OCI-LY3 (cell line): ENCODE data around the gene THTPA.

ENCODE experiments used
- H2AFZ ChIP-seq: fragments of 200-600, 300-600 bp; shearing (Covaris generic); 2 replicates; pipeline ENCODE4 v1.6.0; 2014; ENCODE audit warnings: antibody characterized with exemption, low read depth, low read length
- H3K27ac ChIP-seq: fragments of 200-600, 300-600 bp; sonication (generic); 2 replicates; pipeline ENCODE4 v1.5.1; 2014; ENCODE audit warnings: mild to moderate bottlenecking, low read length, moderate library complexity, mixed read lengths
- H3K27me3 ChIP-seq: fragments of 200-600, 300-600 bp; sonication (generic); 2 replicates; pipeline ENCODE4 v1.6.1; 2014; ENCODE audit warnings: low read depth, low read length, mixed read lengths
- H3K36me3 ChIP-seq: fragments of 200-600, 300-600 bp; sonication (generic); replicated peaks from 2 replicates; pipeline ENCODE3; 2014; ENCODE audit warnings: low read depth, low read length, mixed read lengths
- H3K4me1 ChIP-seq: fragments of 300-600, 200-600 bp; sonication (generic); 2 replicates; pipeline ENCODE4 v1.6.1; 2014; ENCODE audit warnings: low read length, mixed read lengths
- H3K4me2 ChIP-seq: fragments of 200-600, 300-600 bp; sonication (generic); 2 replicates; pipeline ENCODE4 v1.6.1; 2014; ENCODE audit warnings: low read length, mixed read lengths
- H3K4me3 ChIP-seq: fragments of 300-600, 200-600 bp; sonication (generic); 2 replicates; pipeline ENCODE4 v1.5.1; 2014; ENCODE audit warnings: antibody characterized with exemption, mild to moderate bottlenecking, low read length, moderate library complexity
- H3K79me2 ChIP-seq: fragments of 300-600, 200-600 bp; shearing (Covaris generic); 2 replicates; pipeline ENCODE4 v1.6.1; 2014; ENCODE audit warnings: mild to moderate bottlenecking, low read length, mixed read lengths
- H3K9ac ChIP-seq: fragments of 300-600, 200-600 bp; shearing (Covaris generic); 2 replicates; pipeline ENCODE4 v1.6.0; 2014; ENCODE audit warnings: mild to moderate bottlenecking, low read length, moderate library complexity
- H3K9me3 ChIP-seq: fragments of 200-600, 300-600 bp; shearing (Covaris generic); 2 replicates; pipeline ENCODE4 v1.6.1; 2014; ENCODE audit warnings: low read length, mixed read lengths; ENCODE audit not compliant: insufficient read depth
- H4K20me1 ChIP-seq: fragments of 200-600, 300-600 bp; sonication (generic); 2 replicates; pipeline ENCODE4 v1.6.1; 2016; ENCODE audit warnings: low read length, mixed read lengths; ENCODE audit not compliant: insufficient read depth
- EZH2phosphoT487 ChIP-seq: fragments of 200-600 bp; shearing (Covaris generic); IDR thresholded peaks from 2 replicates; pipeline ENCODE4 v1.6.1; 2018; ENCODE audit warnings: antibody characterized with exemption, mixed run types, low read depth
- TF ChIP-seq, protein P1 (sequence below): fragments of 200-600, 300-600 bp; sonication (generic); IDR thresholded peaks from 2 replicates; pipeline ENCODE4 v1.5.1; 2014; ENCODE audit warnings: antibody characterized with exemption, low read length, low read depth

The THTPA gene

GRCh38 chr14:23520899-23521533 lies 35.1 kb upstream of the THTPA start:
- no peaks in the 10 kb centered on the region for H4K20me1 ChIP-seq
- no peaks in the 10 kb centered on the region for H3K36me3 ChIP-seq
- no peaks in the 10 kb centered on the region for H3K27me3 ChIP-seq
- no peaks in the 10 kb centered on the region for H3K79me2 ChIP-seq
- no peak overlapping the region for H3K27ac ChIP-seq
- H3K9me3 ChIP-seq = no peaks in the 10 kb centered on the region
- no peak for TF ChIP-seq EZH2phosphoT487
- TF ChIP-seq, protein P1, sequence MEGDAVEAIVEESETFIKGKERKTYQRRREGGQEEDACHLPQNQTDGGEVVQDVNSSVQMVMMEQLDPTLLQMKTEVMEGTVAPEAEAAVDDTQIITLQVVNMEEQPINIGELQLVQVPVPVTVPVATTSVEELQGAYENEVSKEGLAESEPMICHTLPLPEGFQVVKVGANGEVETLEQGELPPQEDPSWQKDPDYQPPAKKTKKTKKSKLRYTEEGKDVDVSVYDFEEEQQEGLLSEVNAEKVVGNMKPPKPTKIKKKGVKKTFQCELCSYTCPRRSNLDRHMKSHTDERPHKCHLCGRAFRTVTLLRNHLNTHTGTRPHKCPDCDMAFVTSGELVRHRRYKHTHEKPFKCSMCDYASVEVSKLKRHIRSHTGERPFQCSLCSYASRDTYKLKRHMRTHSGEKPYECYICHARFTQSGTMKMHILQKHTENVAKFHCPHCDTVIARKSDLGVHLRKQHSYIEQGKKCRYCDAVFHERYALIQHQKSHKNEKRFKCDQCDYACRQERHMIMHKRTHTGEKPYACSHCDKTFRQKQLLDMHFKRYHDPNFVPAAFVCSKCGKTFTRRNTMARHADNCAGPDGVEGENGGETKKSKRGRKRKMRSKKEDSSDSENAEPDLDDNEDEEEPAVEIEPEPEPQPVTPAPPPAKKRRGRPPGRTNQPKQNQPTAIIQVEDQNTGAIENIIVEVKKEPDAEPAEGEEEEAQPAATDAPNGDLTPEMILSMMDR = no peak
- H3K4me1 ChIP-seq = no peaks in the 10 kb centered on the region
- no peak overlapping the region for H3K4me3 ChIP-seq
- H2AFZ ChIP-seq = no peak overlapping the region
- no peak overlapping the region for H3K9ac ChIP-seq
- H3K4me2 ChIP-seq = no peak overlapping the region

DNA sequence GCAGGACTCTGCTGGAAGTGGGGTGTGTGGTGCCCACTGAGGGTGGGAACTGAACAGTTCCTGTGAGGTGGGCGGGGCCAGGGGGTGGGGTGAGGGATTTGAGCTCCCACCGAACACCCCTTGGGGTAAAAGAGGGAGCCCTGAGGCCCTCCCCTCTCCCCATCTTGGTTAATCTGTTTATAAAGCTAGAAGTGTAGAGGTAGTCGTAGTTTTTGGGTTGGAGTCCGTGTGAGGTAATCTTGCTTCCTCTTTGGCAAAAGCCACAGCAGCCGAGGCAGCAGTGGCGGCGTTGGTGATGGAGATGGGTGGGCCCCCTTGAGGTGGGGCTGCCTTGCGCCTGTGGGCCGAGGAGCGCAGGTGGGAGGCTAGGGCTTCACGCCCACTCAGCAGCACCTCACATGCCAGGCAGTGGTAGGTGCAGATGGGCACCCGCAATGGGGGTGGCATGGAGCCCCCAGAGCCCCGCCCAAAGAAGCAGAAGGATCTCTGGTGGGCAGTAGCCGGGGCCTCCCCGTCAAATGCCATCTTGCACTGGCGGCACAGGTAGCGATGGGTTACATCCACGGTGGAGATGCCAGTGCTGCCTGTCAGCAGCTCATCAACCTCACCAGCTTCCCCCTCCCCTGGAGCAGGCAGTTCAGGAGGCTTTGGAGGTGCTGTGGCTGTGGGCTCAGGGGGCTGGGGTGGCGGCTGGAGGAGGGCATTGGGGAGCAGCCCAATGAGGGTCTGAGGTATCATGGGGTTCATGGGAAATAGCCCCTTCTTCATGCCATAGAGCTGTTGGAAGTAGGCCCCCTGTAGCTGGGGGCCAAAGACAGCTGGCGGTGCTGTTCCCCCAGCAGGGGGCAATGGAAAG lies 34.1 kb upstream of the THTPA start:
- TF ChIP-seq, protein P1 = no peak
- no peak for TF ChIP-seq EZH2phosphoT487
- H3K27ac ChIP-seq = no peak overlapping the region
- no peaks in the 10 kb centered on the region for H3K27me3 ChIP-seq
- no peak overlapping the region for H2AFZ ChIP-seq
- H3K4me1 ChIP-seq = no peaks in the 10 kb centered on the region
- H4K20me1 ChIP-seq = no peaks in the 10 kb centered on the region
- no peak overlapping the region for H3K4me3 ChIP-seq
- no peaks in the 10 kb centered on the region for H3K9me3 ChIP-seq
- H3K9ac ChIP-seq = no peak overlapping the region
- H3K36me3 ChIP-seq = no peaks in the 10 kb centered on the region
- no peaks in the 10 kb centered on the region for H3K79me2 ChIP-seq
- no peak overlapping the region for H3K4me2 ChIP-seq

- no peaks in the 10 kb centered on the region for H3K79me2 ChIP-seq
- H3K4me2 ChIP-seq = no peak overlapping the region
- H3K9ac ChIP-seq = no peak overlapping the region
- TF ChIP-seq, protein P1 = no peak
- no peak for TF ChIP-seq EZH2phosphoT487
- no peak overlapping the region for H2AFZ ChIP-seq
- no peaks in the 10 kb centered on the region for H4K20me1 ChIP-seq
- H3K27ac ChIP-seq = no peak overlapping the region
- H3K9me3 ChIP-seq = no peaks in the 10 kb centered on the region
- no peaks in the 10 kb centered on the region for H3K36me3 ChIP-seq
- no peaks in the 10 kb centered on the region for H3K4me1 ChIP-seq
- no peaks in the 10 kb centered on the region for H3K27me3 ChIP-seq
- H3K4me3 ChIP-seq = no peak overlapping the region
These were observed 33.4 kb upstream of the THTPA start for GRCh38 chr14:23522643-23523198.
